ENCODE data around the gene C7orf33.
"Not testable (repeated sequence)": the region's sequence is repeated elsewhere in the genome, so short reads cannot be mapped to it uniquely, and the experiment has no call there.

Gene C7orf33

GRCh38 chr7:148590471-148590870 lies at the start of gene C7orf33:
TSS of gene C7orf33 (plus strand) at chr7:148590766. CDS start at chr7:148590926, 160 bp downstream.
- no peak for DNase-seq

- DNase-seq, result no peak
Observed at GRCh38 chr7:148541891-148542504, 48.6 kb upstream of the C7orf33 start.

- no peak for DNase-seq
Observed at GRCh38 chr7:148543302-148543701, 47.3 kb upstream of the C7orf33 start.

GRCh38 chr7:148545172-148545571 lies 45.4 kb upstream of the C7orf33 start:
- DNase-seq, result no peak

GRCh38 chr7:148545932-148546331 lies 44.6 kb upstream of the C7orf33 start:
- no peak for DNase-seq

- DNase-seq, result no peak
Observed at GRCh38 chr7:148546857-148547256, 43.7 kb upstream of the C7orf33 start.

- no peak for DNase-seq
Observed at GRCh38 chr7:148547951-148548350, 42.6 kb upstream of the C7orf33 start.

GRCh38 chr7:148553979-148554378 lies 36.6 kb upstream of the C7orf33 start:
- no peak for DNase-seq

GRCh38 chr7:148556892-148557291 lies 33.7 kb upstream of the C7orf33 start:
- no peak for DNase-seq

GRCh38 chr7:148558914-148559313 lies 31.7 kb upstream of the C7orf33 start:
- no peak for DNase-seq

GRCh38 chr7:148561099-148561498 lies 29.5 kb upstream of the C7orf33 start:
- DNase-seq, result no peak

- DNase-seq, result no peak
Observed at GRCh38 chr7:148563583-148564274, 26.8 kb upstream of the C7orf33 start.

- DNase-seq, result not testable (repeated sequence)
Observed at GRCh38 chr7:148564275-148564951, 26.2 kb upstream of the C7orf33 start.

- DNase-seq, result no peak
Observed at GRCh38 chr7:148566736-148567135, 23.8 kb upstream of the C7orf33 start.

GRCh38 chr7:148567524-148567923 lies 23.0 kb upstream of the C7orf33 start:
- no peak for DNase-seq

- DNase-seq, result no peak
Observed at GRCh38 chr7:148570510-148570909, 20.1 kb upstream of the C7orf33 start.

- not testable (repeated sequence) for DNase-seq
Observed at GRCh38 chr7:148570973-148571372, 19.6 kb upstream of the C7orf33 start.

- no peak for DNase-seq
Observed at GRCh38 chr7:148571381-148571780, 19.2 kb upstream of the C7orf33 start.

GRCh38 chr7:148572067-148572522 lies 18.5 kb upstream of the C7orf33 start:
- DNase-seq, result no peak

- DNase-seq, result not testable (repeated sequence)
Observed at GRCh38 chr7:148573581-148573980, 17.0 kb upstream of the C7orf33 start.

- DNase-seq, result peak; percentile 18
Observed at GRCh38 chr7:148575640-148576411, 14.7 kb upstream of the C7orf33 start.

GRCh38 chr7:148579366-148579765 lies 11.2 kb upstream of the C7orf33 start:
- no peak for DNase-seq

- DNase-seq, result no peak
Observed at GRCh38 chr7:148580446-148580845, 10.1 kb upstream of the C7orf33 start.
